GM12878 (cell line): ENCODE measurements around the gene SULF2.

Source experiments
- IRF4 ChIP-seq: IDR thresholded peaks from 2 replicates; pipeline ENCODE4 v1.6.1; 2011; ENCODE audit warnings: low read depth, low read length
- MEF2A ChIP-seq: IDR thresholded peaks from 2 replicates; pipeline ENCODE4 v1.6.1; 2011; ENCODE audit warnings: low read depth, mild to moderate bottlenecking, low read length, moderate library complexity; ENCODE audit not compliant: insufficient read depth
- NBN ChIP-seq: fragments of 450-650 bp; IDR thresholded peaks from 2 replicates; pipeline ENCODE4 v1.6.1; 2016
- POLR2A ChIP-seq: IDR thresholded peaks from 2 replicates; pipeline ENCODE4 v1.6.1; 2011; ENCODE audit warnings: low read depth, mild to moderate bottlenecking, low read length
- RCOR1 ChIP-seq: conservative IDR thresholded peaks from 2 replicates; pipeline ENCODE4 v1.6.1; 2012; ENCODE audit warnings: low read depth, low read length, improper control_type of control experiment
- RFX5 ChIP-seq: IDR thresholded peaks from 2 replicates; pipeline ENCODE4 v1.6.1; 2011; ENCODE audit warnings: low read depth, low read length, improper control_type of control experiment
- TAF1 ChIP-seq: IDR thresholded peaks from 2 replicates; pipeline ENCODE4 v1.6.1; 2011; ENCODE audit warnings: mild to moderate bottlenecking, low read depth, low read length, borderline replicate concordance
- TF ChIP-seq, protein P1 (sequence below), 3 experiments: IDR thresholded peaks in 2 of 3; conservative IDR thresholded peaks in 1 of 3; 2 replicates each; pipeline ENCODE4 v1.5.1; 2011; ENCODE audit warnings: low read depth in 3 of 3, low read length in 3 of 3, mild to moderate bottlenecking in 3 of 3, control low read depth in 2 of 3, moderate library complexity in 2 of 3, inconsistent platforms in 1 of 3, mixed read lengths in 1 of 3; ENCODE audit not compliant: control insufficient read depth in 2 of 3, insufficient read depth in 1 of 3; ENCODE audit errors: extremely low read depth in 1 of 3
- TF ChIP-seq, protein P2 (sequence below): IDR thresholded peaks from 2 replicates; pipeline ENCODE4 v1.6.1; 2011; ENCODE audit warnings: low read depth, mild to moderate bottlenecking, low read length, moderate library complexity, borderline replicate concordance; ENCODE audit errors: extremely low read depth
- TF ChIP-seq, protein P3 (sequence below): IDR thresholded peaks from 2 replicates; pipeline ENCODE4 v1.6.1; 2012; ENCODE audit warnings: mild to moderate bottlenecking, low read depth, low read length

DNA sequence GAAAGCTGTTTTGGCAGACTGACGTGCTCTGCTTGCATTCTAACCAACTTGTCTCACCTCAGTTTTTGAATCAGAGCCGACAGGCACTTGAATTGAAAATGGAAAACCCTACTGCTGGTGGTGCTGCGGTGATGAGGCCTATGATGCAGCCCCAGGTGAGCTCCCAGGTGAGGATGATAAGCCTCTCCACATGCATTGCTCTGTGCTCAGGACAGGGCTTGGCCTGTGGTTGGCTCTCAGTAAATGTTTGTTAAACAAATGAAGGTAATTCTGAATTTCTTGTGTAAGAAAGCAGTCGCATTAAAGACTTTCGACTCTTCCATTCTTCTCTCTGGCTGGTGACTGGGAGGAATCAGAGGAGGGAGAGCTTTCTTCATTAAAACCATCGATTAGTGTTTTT, 136.3 kb downstream of the SULF2 start:
- TF ChIP-seq NBN (no peak), MEF2A (no peak), POLR2A (no peak), RCOR1 (no peak), IRF4 (no peak), TAF1 (no peak), RFX5 (no peak)
- TF ChIP-seq, protein P1, sequence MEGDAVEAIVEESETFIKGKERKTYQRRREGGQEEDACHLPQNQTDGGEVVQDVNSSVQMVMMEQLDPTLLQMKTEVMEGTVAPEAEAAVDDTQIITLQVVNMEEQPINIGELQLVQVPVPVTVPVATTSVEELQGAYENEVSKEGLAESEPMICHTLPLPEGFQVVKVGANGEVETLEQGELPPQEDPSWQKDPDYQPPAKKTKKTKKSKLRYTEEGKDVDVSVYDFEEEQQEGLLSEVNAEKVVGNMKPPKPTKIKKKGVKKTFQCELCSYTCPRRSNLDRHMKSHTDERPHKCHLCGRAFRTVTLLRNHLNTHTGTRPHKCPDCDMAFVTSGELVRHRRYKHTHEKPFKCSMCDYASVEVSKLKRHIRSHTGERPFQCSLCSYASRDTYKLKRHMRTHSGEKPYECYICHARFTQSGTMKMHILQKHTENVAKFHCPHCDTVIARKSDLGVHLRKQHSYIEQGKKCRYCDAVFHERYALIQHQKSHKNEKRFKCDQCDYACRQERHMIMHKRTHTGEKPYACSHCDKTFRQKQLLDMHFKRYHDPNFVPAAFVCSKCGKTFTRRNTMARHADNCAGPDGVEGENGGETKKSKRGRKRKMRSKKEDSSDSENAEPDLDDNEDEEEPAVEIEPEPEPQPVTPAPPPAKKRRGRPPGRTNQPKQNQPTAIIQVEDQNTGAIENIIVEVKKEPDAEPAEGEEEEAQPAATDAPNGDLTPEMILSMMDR (IDR thresholded peaks at IDR 0.05 in 2 of 3, conservative IDR thresholded peaks at IDR 0.05 in 1 of 3; ENCODE audit: control insufficient read depth in 2 of 3, extremely low read depth in 1 of 3, insufficient read depth in 1 of 3, low read depth in 3 of 3, low read length in 3 of 3): no peak
- TF ChIP-seq, protein P2, sequence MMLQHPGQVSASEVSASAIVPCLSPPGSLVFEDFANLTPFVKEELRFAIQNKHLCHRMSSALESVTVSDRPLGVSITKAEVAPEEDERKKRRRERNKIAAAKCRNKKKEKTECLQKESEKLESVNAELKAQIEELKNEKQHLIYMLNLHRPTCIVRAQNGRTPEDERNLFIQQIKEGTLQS: no peak
- TF ChIP-seq, protein P3, sequence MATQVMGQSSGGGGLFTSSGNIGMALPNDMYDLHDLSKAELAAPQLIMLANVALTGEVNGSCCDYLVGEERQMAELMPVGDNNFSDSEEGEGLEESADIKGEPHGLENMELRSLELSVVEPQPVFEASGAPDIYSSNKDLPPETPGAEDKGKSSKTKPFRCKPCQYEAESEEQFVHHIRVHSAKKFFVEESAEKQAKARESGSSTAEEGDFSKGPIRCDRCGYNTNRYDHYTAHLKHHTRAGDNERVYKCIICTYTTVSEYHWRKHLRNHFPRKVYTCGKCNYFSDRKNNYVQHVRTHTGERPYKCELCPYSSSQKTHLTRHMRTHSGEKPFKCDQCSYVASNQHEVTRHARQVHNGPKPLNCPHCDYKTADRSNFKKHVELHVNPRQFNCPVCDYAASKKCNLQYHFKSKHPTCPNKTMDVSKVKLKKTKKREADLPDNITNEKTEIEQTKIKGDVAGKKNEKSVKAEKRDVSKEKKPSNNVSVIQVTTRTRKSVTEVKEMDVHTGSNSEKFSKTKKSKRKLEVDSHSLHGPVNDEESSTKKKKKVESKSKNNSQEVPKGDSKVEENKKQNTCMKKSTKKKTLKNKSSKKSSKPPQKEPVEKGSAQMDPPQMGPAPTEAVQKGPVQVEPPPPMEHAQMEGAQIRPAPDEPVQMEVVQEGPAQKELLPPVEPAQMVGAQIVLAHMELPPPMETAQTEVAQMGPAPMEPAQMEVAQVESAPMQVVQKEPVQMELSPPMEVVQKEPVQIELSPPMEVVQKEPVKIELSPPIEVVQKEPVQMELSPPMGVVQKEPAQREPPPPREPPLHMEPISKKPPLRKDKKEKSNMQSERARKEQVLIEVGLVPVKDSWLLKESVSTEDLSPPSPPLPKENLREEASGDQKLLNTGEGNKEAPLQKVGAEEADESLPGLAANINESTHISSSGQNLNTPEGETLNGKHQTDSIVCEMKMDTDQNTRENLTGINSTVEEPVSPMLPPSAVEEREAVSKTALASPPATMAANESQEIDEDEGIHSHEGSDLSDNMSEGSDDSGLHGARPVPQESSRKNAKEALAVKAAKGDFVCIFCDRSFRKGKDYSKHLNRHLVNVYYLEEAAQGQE: no peak
